ENCODE data around the gene S1PR1. TPM values are rescaled to one million over a fixed set of nuclear protein-coding genes. Genes with fewer than 3 reads are reported as not detected.
A peak's percentile ranks its signal among the peaks of the same experiment; 100 is the strongest.

Gene S1PR1
- total and polyA plus RNA-seq, 10 donors, result 42.5 to 219 (median 122) TPM

GRCh38 chr1:101241485-101242225, 4.8 kb downstream of the S1PR1 start:
- Histone ChIP-seq H3K4me3 (peak overlapping the region in 3 of 8 donors; percentile 3 to 90 (median 67)), H3K36me3 (peaks cover 0 to 50% (median 13%) of the 10 kb centered on the region in 6 donors)

GRCh38 chr1:101242324-101243050, 5.7 kb downstream of the S1PR1 start:
- Histone ChIP-seq H3K4me3 (peak overlapping the region in 1 of 8 donors; percentile 90), H3K9me3 (no peaks in the 10 kb centered on the region), H3K27ac (peak overlapping the region in 7 of 8 donors; percentile 49 to 99 (median 94)), H3K36me3 (peaks cover 0 to 50% (median 13%) of the 10 kb centered on the region in 6 donors), H3K27me3 (replicated peaks in 1 of 7) (peaks cover 0 to 10% (median 0%) of the 10 kb centered on the region in 7 donors), H3K4me1 (peaks cover 8 to 99% (median 75%) of the 10 kb centered on the region in 6 donors)
- TF ChIP-seq POLR2AphosphoS5 (IDR thresholded peaks at IDR 0.05) (peak in 1 of 3 donors; percentile 71), POLR2A (IDR thresholded peaks at IDR 0.05) (no peak), CTCF (IDR thresholded peaks at IDR 0.05 in 8 of 11, conservative IDR thresholded peaks at IDR 0.05 in 3 of 11) (no peak)
- intact Hi-C loops (cut with DNase I; ENCODE audit: low total_unique reads), result no loop called here
- no peak for DNase-seq
- WGBS, 5 donors, result 77 to 80% (median 79%) methylated on average over 2 of the region's 2 CpGs

More at GRCh38 chr1:101241485-101242225, 4.8 kb downstream of the S1PR1 start:
- H3K27me3 ChIP-seq (replicated peaks in 1 of 7), result peaks cover 0 to 19% (median 0%) of the 10 kb centered on the region in 7 donors
- DNase-seq, result no peak
- TF ChIP-seq POLR2A (IDR thresholded peaks at IDR 0.05) (no peak), CTCF (IDR thresholded peaks at IDR 0.05 in 8 of 11, conservative IDR thresholded peaks at IDR 0.05 in 3 of 11) (no peak), POLR2AphosphoS5 (IDR thresholded peaks at IDR 0.05) (no peak)
- intact Hi-C loops (cut with DNase I; ENCODE audit: low total_unique reads), result no loop called here
- H3K27ac ChIP-seq, result peak overlapping the region in 7 of 8 donors; percentile 49 to 99 (median 94)
- peaks cover 8 to 99% (median 70%) of the 10 kb centered on the region in 6 donors for H3K4me1 ChIP-seq
- H3K9me3 ChIP-seq, result no peaks in the 10 kb centered on the region

GRCh38 chr1:101243751-101244150, 6.9 kb downstream of the S1PR1 start:
- H3K27ac ChIP-seq, result peak overlapping the region in 4 of 8 donors; percentile 3 to 99 (median 83)
- WGBS, 5 donors, result 61 to 67% (median 65%) methylated on average over 3 of the region's 3 CpGs
- H3K9me3 ChIP-seq, result no peaks in the 10 kb centered on the region
- intact Hi-C loops (cut with DNase I; ENCODE audit: low total_unique reads), result no loop called here
- no peak for DNase-seq
- no peak overlapping the region for H3K4me3 ChIP-seq
- H3K27me3 ChIP-seq (replicated peaks in 1 of 7), result no peaks in the 10 kb centered on the region
- TF ChIP-seq CTCF (IDR thresholded peaks at IDR 0.05 in 8 of 11, conservative IDR thresholded peaks at IDR 0.05 in 3 of 11), result no peak
- TF ChIP-seq POLR2A (IDR thresholded peaks at IDR 0.05), result no peak
- TF ChIP-seq POLR2AphosphoS5 (IDR thresholded peaks at IDR 0.05), result no peak
- peaks cover 0 to 50% (median 13%) of the 10 kb centered on the region in 6 donors for H3K36me3 ChIP-seq
- H3K4me1 ChIP-seq, result peaks cover 8 to 100% (median 72%) of the 10 kb centered on the region in 6 donors

GRCh38 chr1:101244842-101245241, 8.0 kb downstream of the S1PR1 start:
- WGBS, 5 donors, result 72 to 87% (median 79%) methylated on average over 5 of the region's 5 CpGs
- intact Hi-C loops (cut with DNase I; ENCODE audit: low total_unique reads), result no loop called here
- TF ChIP-seq CTCF (IDR thresholded peaks at IDR 0.05 in 8 of 11, conservative IDR thresholded peaks at IDR 0.05 in 3 of 11) (no peak), POLR2AphosphoS5 (IDR thresholded peaks at IDR 0.05) (no peak), POLR2A (IDR thresholded peaks at IDR 0.05) (no peak)
- peaks cover 0 to 39% (median 5%) of the 10 kb centered on the region in 6 donors for H3K36me3 ChIP-seq
- no peaks in the 10 kb centered on the region for H3K9me3 ChIP-seq
- no peak overlapping the region for H3K4me3 ChIP-seq
- H3K27ac ChIP-seq, result peak overlapping the region in 2 of 8 donors; percentile 3 to 99
- H3K27me3 ChIP-seq (replicated peaks in 1 of 7), result no peaks in the 10 kb centered on the region
- no peak for DNase-seq
- peaks cover 11 to 100% (median 64%) of the 10 kb centered on the region in 6 donors for H3K4me1 ChIP-seq
